ENCODE data around the gene TRIM47. TPM values are rescaled to one million over a fixed set of nuclear protein-coding genes. Genes with fewer than 3 reads are reported as not detected.

TRIM47 gene
- total RNA-seq, 1 experiment from 2014 or later = 0.95 TPM

GRCh38 chr17:75917141-75917916 lies 38.9 kb upstream of the TRIM47 start:
- CTCF ChIA-PET = no interaction called here
- Histone ChIP-seq H3K4me1 (ENCODE audit: insufficient read depth, low read length, poor library complexity, severe bottlenecking) (no peaks in the 10 kb centered on the region), H3K9me3 (ENCODE audit: low read depth, low read length, poor library complexity, severe bottlenecking) (no peaks in the 10 kb centered on the region), H3K36me3 (ENCODE audit: insufficient read depth, low read length, poor library complexity, severe bottlenecking) (peaks cover 11% of the 10 kb centered on the region), H3K27ac (ENCODE audit: low read depth, low read length, poor library complexity, severe bottlenecking) (no peak overlapping the region), H3K27me3 (replicated peaks; ENCODE audit: insufficient read depth, low read depth, low read length, poor library complexity) (no peaks in the 10 kb centered on the region), H3K4me3 (ENCODE audit: low read depth, low read length, poor library complexity, severe bottlenecking) (no peak overlapping the region)
- no TSS peak for BruUV-seq (replicated peaks)
- intact Hi-C loops (cut with micrococcal nuclease; ENCODE audit: unreplicated experiment) = no loop called here
- TF ChIP-seq EZH2 (IDR thresholded peaks at IDR 0.05; ENCODE audit: borderline replicate concordance, low read depth, low read length, poor library complexity, severe bottlenecking) (no peak), CTCF (conservative IDR thresholded peaks at IDR 0.05; ENCODE audit: low read depth, low read length) (no peak)
- no peak for DNase-seq (ENCODE audit: low spot score)
- POLR2A ChIA-PET (ENCODE audit: low non-redundant PET) = no interaction called here

DNA sequence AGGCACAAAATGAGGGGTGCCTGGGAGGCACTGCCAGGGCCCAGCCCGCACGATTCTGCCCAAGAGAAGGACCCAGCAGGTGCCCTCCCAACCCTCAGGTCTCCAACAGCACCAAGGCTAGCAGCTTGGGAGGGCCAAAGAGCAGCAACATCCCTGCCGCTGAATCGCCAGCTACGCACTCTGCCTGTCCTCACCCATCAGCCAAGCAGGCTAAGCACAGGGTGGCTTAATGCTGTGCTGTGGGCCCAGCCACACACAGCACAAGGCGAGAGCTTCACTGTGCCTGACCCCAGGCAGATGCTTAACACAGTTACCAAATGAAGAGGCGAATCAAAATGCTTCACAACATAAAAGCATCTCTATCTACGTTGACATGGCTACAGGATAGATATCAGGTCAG lies 36.9 kb upstream of the TRIM47 start:
- CTCF ChIA-PET = no interaction called here
- Histone ChIP-seq H3K9me3 (ENCODE audit: low read depth, low read length, poor library complexity, severe bottlenecking) (no peaks in the 10 kb centered on the region), H3K27ac (ENCODE audit: low read depth, low read length, poor library complexity, severe bottlenecking) (no peak overlapping the region), H3K27me3 (replicated peaks; ENCODE audit: insufficient read depth, low read depth, low read length, poor library complexity) (no peaks in the 10 kb centered on the region), H3K36me3 (ENCODE audit: insufficient read depth, low read length, poor library complexity, severe bottlenecking) (peaks cover 15% of the 10 kb centered on the region), H3K4me1 (ENCODE audit: insufficient read depth, low read length, poor library complexity, severe bottlenecking) (no peaks in the 10 kb centered on the region), H3K4me3 (ENCODE audit: low read depth, low read length, poor library complexity, severe bottlenecking) (no peak overlapping the region)
- BruUV-seq (replicated peaks) = no TSS peak
- TF ChIP-seq CTCF (conservative IDR thresholded peaks at IDR 0.05; ENCODE audit: low read depth, low read length) (no peak), EZH2 (IDR thresholded peaks at IDR 0.05; ENCODE audit: borderline replicate concordance, low read depth, low read length, poor library complexity, severe bottlenecking) (no peak)
- POLR2A ChIA-PET (ENCODE audit: low non-redundant PET) = no interaction called here
- DNase-seq (ENCODE audit: low spot score) = no peak
- intact Hi-C loops (cut with micrococcal nuclease; ENCODE audit: unreplicated experiment) = no loop called here

DNA sequence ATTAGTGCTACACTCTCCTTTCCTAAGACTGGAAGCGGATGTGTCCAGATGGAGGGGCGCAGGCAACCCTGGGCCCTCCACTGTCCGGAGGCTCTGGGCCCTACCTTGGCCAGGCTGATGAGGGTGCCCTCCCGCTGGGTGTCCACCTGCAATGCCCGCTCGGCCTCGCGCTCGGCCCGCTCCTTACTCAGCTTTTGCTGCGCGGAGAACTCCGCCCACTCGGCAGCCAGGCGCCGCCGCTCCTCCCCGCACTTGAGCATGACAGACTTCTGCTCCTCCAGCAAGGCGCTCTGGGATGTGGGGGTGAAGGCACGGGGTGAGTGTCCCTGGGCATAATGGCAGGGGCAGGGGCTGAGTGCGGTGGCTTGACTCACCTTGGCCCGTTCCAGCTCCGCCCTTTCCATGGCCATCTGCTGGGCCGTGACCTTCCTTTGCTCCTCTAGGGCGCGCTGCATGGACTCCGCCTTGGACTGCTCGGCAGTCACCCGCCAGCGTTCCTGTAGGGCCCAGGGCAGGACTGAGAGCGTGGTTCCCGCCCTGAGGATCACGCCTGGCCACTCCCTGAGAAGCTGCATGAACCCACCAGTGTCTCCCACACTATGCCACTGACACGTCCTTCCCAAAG lies 36.4 kb upstream of the TRIM47 start:
- no peak for TF ChIP-seq CTCF (conservative IDR thresholded peaks at IDR 0.05; ENCODE audit: low read depth, low read length)
- TF ChIP-seq EZH2 (IDR thresholded peaks at IDR 0.05; ENCODE audit: borderline replicate concordance, low read depth, low read length, poor library complexity, severe bottlenecking) = no peak
- H3K27ac ChIP-seq (ENCODE audit: low read depth, low read length, poor library complexity, severe bottlenecking) = no peak overlapping the region
- H3K4me1 ChIP-seq (ENCODE audit: insufficient read depth, low read length, poor library complexity, severe bottlenecking) = no peaks in the 10 kb centered on the region
- intact Hi-C loops (cut with micrococcal nuclease; ENCODE audit: unreplicated experiment) = no loop called here
- BruUV-seq (replicated peaks) = no TSS peak
- ChIA-PET CTCF (no interaction called here), POLR2A (ENCODE audit: low non-redundant PET) (no interaction called here)
- DNase-seq (ENCODE audit: low spot score) = no peak
- H3K27me3 ChIP-seq (replicated peaks; ENCODE audit: insufficient read depth, low read depth, low read length, poor library complexity) = no peaks in the 10 kb centered on the region
- H3K36me3 ChIP-seq (ENCODE audit: insufficient read depth, low read length, poor library complexity, severe bottlenecking) = peaks cover 13% of the 10 kb centered on the region
- no peak overlapping the region for H3K4me3 ChIP-seq (ENCODE audit: low read depth, low read length, poor library complexity, severe bottlenecking)
- H3K9me3 ChIP-seq (ENCODE audit: low read depth, low read length, poor library complexity, severe bottlenecking) = no peaks in the 10 kb centered on the region

Measured in A673 (cell line).